ENCODE results near the gene KLHL29.

Gene KLHL29

GRCh38 chr2:23491591-23492336, 106.8 kb downstream of the KLHL29 start:
- Histone ChIP-seq H3K9ac (ENCODE audit: low read length) (no peak overlapping the region), H3K4me1 (ENCODE audit: low read length) (no peaks in the 10 kb centered on the region), H2AFZ (ENCODE audit: low read length) (no peak overlapping the region), H3K9me3 (replicated peaks; ENCODE audit: insufficient read depth, low read length) (no peaks in the 10 kb centered on the region), H3F3A (ENCODE audit: insufficient read depth, low read length) (no peaks in the 10 kb centered on the region), H3K79me2 (ENCODE audit: low read length) (no peaks in the 10 kb centered on the region), H4K20me1 (ENCODE audit: insufficient read depth, low read length) (no peaks in the 10 kb centered on the region), H3K27me3 (replicated peaks; ENCODE audit: insufficient read depth, low read length) (no peaks in the 10 kb centered on the region), H3K4me3 (ENCODE audit: low read length) (no peak overlapping the region), H3K27ac (ENCODE audit: low read length) (no peak overlapping the region), H3K4me2 (ENCODE audit: low read depth, low read length) (no peak overlapping the region), H3K36me3 (replicated peaks; ENCODE audit: insufficient read depth, low read length) (no peaks in the 10 kb centered on the region), H3K9me2 (replicated peaks; ENCODE audit: insufficient read depth, low read length) (no peaks in the 10 kb centered on the region)
- TF ChIP-seq EZH2 (optimal IDR thresholded peaks at IDR 0.05; ENCODE audit: low read depth, low read length) (no peak), CTCF (IDR thresholded peaks at IDR 0.05; ENCODE audit: low read length) (no peak), EZH2phosphoT487 (IDR thresholded peaks at IDR 0.05; ENCODE audit: low read length) (no peak)
- no peak for DNase-seq

GRCh38 chr2:23492337-23492675, 107.3 kb downstream of the KLHL29 start:
- H3F3A ChIP-seq (ENCODE audit: insufficient read depth, low read length): no peaks in the 10 kb centered on the region
- H3K9ac ChIP-seq (ENCODE audit: low read length): no peak overlapping the region
- no peaks in the 10 kb centered on the region for H3K9me3 ChIP-seq (replicated peaks; ENCODE audit: insufficient read depth, low read length)
- TF ChIP-seq EZH2 (optimal IDR thresholded peaks at IDR 0.05; ENCODE audit: low read depth, low read length) (no peak), EZH2phosphoT487 (IDR thresholded peaks at IDR 0.05; ENCODE audit: low read length) (no peak), CTCF (IDR thresholded peaks at IDR 0.05; ENCODE audit: low read length) (no peak)
- H3K36me3 ChIP-seq (replicated peaks; ENCODE audit: insufficient read depth, low read length): no peaks in the 10 kb centered on the region
- DNase-seq: no peak
- no peaks in the 10 kb centered on the region for H3K27me3 ChIP-seq (replicated peaks; ENCODE audit: insufficient read depth, low read length)
- H3K27ac ChIP-seq (ENCODE audit: low read length): no peak overlapping the region
- no peak overlapping the region for H3K4me2 ChIP-seq (ENCODE audit: low read depth, low read length)
- no peaks in the 10 kb centered on the region for H3K79me2 ChIP-seq (ENCODE audit: low read length)
- H3K4me1 ChIP-seq (ENCODE audit: low read length): no peaks in the 10 kb centered on the region
- no peak overlapping the region for H2AFZ ChIP-seq (ENCODE audit: low read length)
- no peak overlapping the region for H3K4me3 ChIP-seq (ENCODE audit: low read length)
- H3K9me2 ChIP-seq (replicated peaks; ENCODE audit: insufficient read depth, low read length): no peaks in the 10 kb centered on the region
- H4K20me1 ChIP-seq (ENCODE audit: insufficient read depth, low read length): no peaks in the 10 kb centered on the region

GRCh38 chr2:23492921-23493320, 107.9 kb downstream of the KLHL29 start:
- Histone ChIP-seq H3K4me2 (ENCODE audit: low read depth, low read length) (no peak overlapping the region), H3F3A (ENCODE audit: insufficient read depth, low read length) (no peaks in the 10 kb centered on the region), H3K4me3 (ENCODE audit: low read length) (no peak overlapping the region), H4K20me1 (ENCODE audit: insufficient read depth, low read length) (no peaks in the 10 kb centered on the region), H3K9me3 (replicated peaks; ENCODE audit: insufficient read depth, low read length) (no peaks in the 10 kb centered on the region), H3K79me2 (ENCODE audit: low read length) (no peaks in the 10 kb centered on the region), H3K27me3 (replicated peaks; ENCODE audit: insufficient read depth, low read length) (no peaks in the 10 kb centered on the region; the same call in 1 of the 2 replicates), H3K9me2 (replicated peaks; ENCODE audit: insufficient read depth, low read length) (no peaks in the 10 kb centered on the region), H2AFZ (ENCODE audit: low read length) (no peak overlapping the region), H3K4me1 (ENCODE audit: low read length) (no peaks in the 10 kb centered on the region), H3K27ac (ENCODE audit: low read length) (no peak overlapping the region), H3K9ac (ENCODE audit: low read length) (no peak overlapping the region), H3K36me3 (replicated peaks; ENCODE audit: insufficient read depth, low read length) (no peaks in the 10 kb centered on the region)
- TF ChIP-seq EZH2phosphoT487 (IDR thresholded peaks at IDR 0.05; ENCODE audit: low read length): no peak
- DNase-seq: no peak

GRCh38 chr2:23493846-23494245, 108.9 kb downstream of the KLHL29 start:
- Histone ChIP-seq H3K4me3 (ENCODE audit: low read length) (no peak overlapping the region), H3K79me2 (ENCODE audit: low read length) (no peaks in the 10 kb centered on the region), H3K9me3 (replicated peaks; ENCODE audit: insufficient read depth, low read length) (no peaks in the 10 kb centered on the region), H3K27me3 (replicated peaks; ENCODE audit: insufficient read depth, low read length) (no peaks in the 10 kb centered on the region; the same call in 1 of the 2 replicates), H3K4me2 (ENCODE audit: low read depth, low read length) (no peak overlapping the region), H3K9ac (ENCODE audit: low read length) (no peak overlapping the region), H3F3A (ENCODE audit: insufficient read depth, low read length) (no peaks in the 10 kb centered on the region), H3K9me2 (replicated peaks; ENCODE audit: insufficient read depth, low read length) (no peaks in the 10 kb centered on the region), H3K27ac (ENCODE audit: low read length) (no peak overlapping the region), H3K36me3 (replicated peaks; ENCODE audit: insufficient read depth, low read length) (no peaks in the 10 kb centered on the region), H3K4me1 (ENCODE audit: low read length) (no peaks in the 10 kb centered on the region), H4K20me1 (ENCODE audit: insufficient read depth, low read length) (no peaks in the 10 kb centered on the region), H2AFZ (ENCODE audit: low read length) (no peak overlapping the region)
- TF ChIP-seq EZH2phosphoT487 (IDR thresholded peaks at IDR 0.05; ENCODE audit: low read length) (no peak), EZH2 (optimal IDR thresholded peaks at IDR 0.05; ENCODE audit: low read depth, low read length) (no peak), CTCF (IDR thresholded peaks at IDR 0.05; ENCODE audit: low read length) (no peak)
- no peak for DNase-seq
